ENCODE data around the gene FAM241A. TPM values are rescaled to one million over a fixed set of nuclear protein-coding genes. Genes with fewer than 3 reads are reported as not detected.
A peak's percentile ranks its signal among the peaks of the same experiment; 100 is the strongest.

Gene FAM241A
- total and polyA plus RNA-seq, 2 of the 13 experiments (the other 11 are each of a cell fraction or from before 2014, with no cell fraction given): 0.61 to 0.69 TPM

GRCh38 chr4:112231779-112232713, 86.8 kb downstream of the FAM241A start, which contains the start of gene AP1AR (continued):
- TF ChIP-seq HNF1A (IDR thresholded peaks at IDR 0.05; ENCODE audit: low read depth) (no peak), HNF1A (CRISPR knock-in tag; IDR thresholded peaks at IDR 0.05; ENCODE audit: borderline replicate concordance) (no peak), ZNF17 (CRISPR knock-in tag; IDR thresholded peaks at IDR 0.05) (no peak), TBP (CRISPR knock-in tag; IDR thresholded peaks at IDR 0.05) (no peak), SMARCE1 (IDR thresholded peaks at IDR 0.05; ENCODE audit: borderline replicate concordance) (no peak), ATF1 (CRISPR knock-in tag; IDR thresholded peaks at IDR 0.05) (no peak), KMT2A (CRISPR knock-in tag; IDR thresholded peaks at IDR 0.05) (peak; percentile 64; the same call in 1 of the 2 replicates), AKNA (CRISPR knock-in tag; IDR thresholded peaks at IDR 0.05; ENCODE audit: borderline replicate concordance) (no peak), MAX (IDR thresholded peaks at IDR 0.05) (peak; percentile 81; the same call in 1 of the 2 replicates), GZF1 (CRISPR knock-in tag; IDR thresholded peaks at IDR 0.05) (no peak), SSRP1 (CRISPR knock-in tag; IDR thresholded peaks at IDR 0.05) (peak; percentile 88), HNF4G (IDR thresholded peaks at IDR 0.05; ENCODE audit: borderline replicate concordance, low read depth, low read length) (no peak), HNF4G (CRISPR knock-in tag; IDR thresholded peaks at IDR 0.05; ENCODE audit: borderline replicate concordance, low read depth) (no peak; the same call in 1 of the 2 replicates), MLX (CRISPR knock-in tag; IDR thresholded peaks at IDR 0.05) (peak; percentile 49; the same call in 1 of the 2 replicates), DNMT1 (CRISPR knock-in tag; IDR thresholded peaks at IDR 0.05) (no peak), ZEB1 (IDR thresholded peaks at IDR 0.05; ENCODE audit: insufficient replicate concordance, low read depth) (no peak), SALL2 (CRISPR knock-in tag; IDR thresholded peaks at IDR 0.05) (no peak), JUND (CRISPR knock-in tag; IDR thresholded peaks at IDR 0.05) (peak; percentile 67)

Measured in HepG2 (cell line).